ENCODE results near the gene NOCT.
"Not testable (repeated sequence)": the region's sequence is repeated elsewhere in the genome, so short reads cannot be mapped to it uniquely, and the experiment has no call there.

NOCT gene

DNA sequence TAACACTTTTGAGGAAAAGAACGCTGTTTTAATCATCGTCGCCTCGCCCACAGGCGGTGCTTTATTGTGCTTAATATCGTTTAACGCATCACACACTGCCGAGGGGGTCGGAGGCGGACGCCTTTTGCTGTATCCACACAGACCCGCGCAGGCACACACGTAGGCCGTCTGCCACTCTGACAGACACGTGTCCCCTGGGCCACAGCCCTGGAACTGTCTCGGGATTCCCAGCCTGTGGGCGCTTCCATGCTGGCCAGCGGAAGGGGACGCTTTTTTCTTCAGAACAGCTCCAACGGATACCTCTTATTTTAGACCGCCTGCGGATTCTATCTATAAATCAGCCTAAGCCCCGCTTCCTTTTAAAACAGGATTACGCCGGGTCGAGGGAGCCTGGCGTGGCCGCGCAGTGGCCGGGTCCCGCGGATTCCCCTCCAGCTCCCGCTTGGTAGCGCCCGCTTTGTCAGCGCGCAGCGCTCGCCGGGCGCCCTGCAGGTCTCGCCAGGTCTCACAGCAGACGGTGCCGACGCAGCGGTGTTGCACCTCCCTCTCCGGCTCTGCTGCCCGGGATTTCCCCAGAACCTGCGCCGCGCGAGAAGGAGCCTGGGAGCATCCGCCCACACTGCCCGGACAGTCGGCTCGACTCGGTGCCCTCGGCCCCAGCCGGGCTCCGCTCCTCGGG is at the start of gene NOCT:
NOCT (plus strand) TSS at position 513 of the 679 bp plus-strand sequence. CDS start 201 bp downstream, outside the sequence.
- peak; percentile 78 to 86 for DNase-seq (ENCODE audit: low read depth in 1 of 2, low spot score in 1 of 2)

- DNase-seq (ENCODE audit: low read depth in 1 of 2, low spot score in 1 of 2) = no peak
These were observed 48.3 kb upstream of the NOCT start for GRCh38 chr4:138967313-138967712.

- no peak for DNase-seq (ENCODE audit: low read depth in 1 of 2, low spot score in 1 of 2)
These were observed 42.4 kb upstream of the NOCT start for GRCh38 chr4:138972956-138973801.

GRCh38 chr4:138975225-138975624 is 40.4 kb upstream of the NOCT start:
- DNase-seq (ENCODE audit: low read depth in 1 of 2, low spot score in 1 of 2) = no peak

- DNase-seq (ENCODE audit: low read depth in 1 of 2, low spot score in 1 of 2) = no peak
These were observed 39.1 kb upstream of the NOCT start for GRCh38 chr4:138976526-138976925.

- no peak for DNase-seq (ENCODE audit: low read depth in 1 of 2, low spot score in 1 of 2)
These were observed 38.1 kb upstream of the NOCT start for GRCh38 chr4:138977524-138977923.

GRCh38 chr4:138978028-138978585 is 37.5 kb upstream of the NOCT start:
- no peak for DNase-seq (ENCODE audit: low read depth in 1 of 2, low spot score in 1 of 2)

DNA sequence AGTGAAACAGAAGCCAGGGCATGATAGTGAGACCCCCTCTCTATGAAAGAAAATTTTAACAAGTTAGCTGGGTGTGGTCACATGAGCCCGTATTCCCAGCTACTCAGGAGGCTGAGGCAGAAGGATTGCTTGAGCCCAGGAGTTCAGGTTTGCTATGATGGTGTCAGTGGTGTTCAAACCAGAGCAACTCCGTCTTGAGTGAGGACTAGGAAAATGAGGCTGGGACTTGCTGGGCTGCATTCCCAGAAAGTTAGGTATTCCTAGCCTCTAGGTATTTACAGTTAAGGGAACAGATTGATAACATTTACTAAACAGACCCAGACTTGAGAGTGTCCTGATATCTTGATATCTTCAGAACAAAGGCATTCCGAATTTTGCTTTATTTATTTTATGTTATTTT is 37.0 kb upstream of the NOCT start:
- DNase-seq (ENCODE audit: low read depth in 1 of 2, low spot score in 1 of 2) = no peak

DNA sequence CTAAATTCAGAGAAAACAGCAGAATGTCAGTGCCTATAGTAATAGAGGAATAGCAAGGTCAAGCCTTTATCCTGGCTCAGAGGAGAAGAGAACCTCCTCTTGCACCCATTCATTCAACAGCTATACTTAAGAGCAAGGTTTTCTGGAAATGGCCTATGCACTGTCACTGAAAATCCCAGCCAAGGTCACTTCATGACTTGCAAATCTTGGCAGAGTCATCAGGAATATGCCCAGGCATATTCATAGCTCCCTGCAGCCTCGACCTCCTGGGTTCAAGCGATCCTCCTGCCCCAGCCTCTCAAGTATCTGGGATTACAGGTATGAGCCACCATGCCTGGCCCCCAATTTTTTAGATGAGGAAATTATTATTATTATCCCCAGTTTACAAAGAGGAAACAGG is 35.8 kb upstream of the NOCT start:
- DNase-seq (ENCODE audit: low read depth in 1 of 2, low spot score in 1 of 2) = no peak

- DNase-seq (ENCODE audit: low read depth in 1 of 2, low spot score in 1 of 2) = no peak
These were observed 33.6 kb upstream of the NOCT start for GRCh38 chr4:138981930-138982390.

DNA sequence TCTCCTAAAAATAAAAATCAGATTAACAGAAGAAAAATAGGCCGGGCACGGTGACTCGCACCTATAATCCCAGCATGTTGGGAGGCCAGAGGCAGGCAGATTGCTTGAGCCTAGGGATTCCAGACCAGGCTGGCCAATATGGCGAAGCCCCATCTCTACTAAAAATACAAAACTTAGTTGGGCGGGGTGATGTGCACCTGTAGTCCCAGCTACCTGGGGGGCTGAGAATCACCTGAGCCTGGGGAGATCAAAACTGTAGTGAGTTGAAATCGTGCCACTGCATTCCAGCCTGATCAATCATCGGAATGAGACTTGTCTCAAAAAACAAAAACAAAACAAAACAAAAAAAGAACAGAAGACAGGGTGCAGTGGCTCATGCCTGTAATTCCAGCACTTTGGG is 32.8 kb upstream of the NOCT start:
- no peak for DNase-seq (ENCODE audit: low read depth in 1 of 2, low spot score in 1 of 2)

DNA sequence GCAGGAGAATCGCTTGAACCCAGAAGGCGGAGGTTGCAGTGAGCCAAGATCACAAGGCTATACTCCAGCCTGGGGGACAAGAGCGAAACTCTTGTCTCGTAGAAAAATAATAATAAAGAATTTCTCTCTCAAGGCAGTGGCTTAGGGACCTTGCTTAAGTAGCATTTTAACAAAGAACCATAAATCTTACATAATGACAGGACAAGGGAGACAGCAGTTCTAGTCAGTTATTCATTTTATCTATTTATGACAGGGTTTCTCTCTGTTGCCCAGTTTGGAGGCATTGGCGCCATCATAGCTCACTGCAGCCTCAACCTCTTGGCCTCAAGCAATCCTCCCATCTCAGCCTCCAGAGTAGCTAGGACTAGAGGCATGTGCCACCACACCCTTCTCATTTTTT is 31.9 kb upstream of the NOCT start:
- DNase-seq (ENCODE audit: low read depth in 1 of 2, low spot score in 1 of 2) = no peak

GRCh38 chr4:138984647-138985046 is 30.9 kb upstream of the NOCT start:
- no peak for DNase-seq (ENCODE audit: low read depth in 1 of 2, low spot score in 1 of 2)

- no peak for DNase-seq (ENCODE audit: low read depth in 1 of 2, low spot score in 1 of 2)
These were observed 22.9 kb upstream of the NOCT start for GRCh38 chr4:138992676-138993075.

- DNase-seq (ENCODE audit: low read depth in 1 of 2, low spot score in 1 of 2) = no peak
These were observed 19.5 kb upstream of the NOCT start for GRCh38 chr4:138996090-138996489.

DNA sequence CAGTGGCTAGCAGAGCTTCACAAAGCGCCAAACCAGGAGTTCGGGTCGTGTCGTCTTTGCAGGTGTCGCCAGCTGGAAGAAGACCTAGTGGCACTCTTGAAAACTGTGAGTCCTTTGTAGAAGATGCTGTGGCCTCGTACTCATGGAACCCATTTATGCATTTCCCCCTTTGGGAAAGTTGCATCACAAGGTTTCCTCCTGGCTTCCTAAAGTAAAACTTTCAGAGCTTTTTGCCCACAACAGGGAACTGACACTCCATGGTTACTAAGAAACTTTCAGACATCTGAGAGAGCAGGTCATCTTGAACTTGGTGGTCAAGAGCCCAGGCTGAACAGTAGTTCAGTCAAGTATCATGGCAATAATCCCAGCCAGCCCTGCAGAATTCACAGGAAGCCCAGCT is 15.9 kb upstream of the NOCT start:
- DNase-seq (ENCODE audit: low read depth in 1 of 2, low spot score in 1 of 2) = no peak

- not testable (repeated sequence) for DNase-seq (ENCODE audit: low read depth in 1 of 2, low spot score in 1 of 2)
These were observed 15.4 kb upstream of the NOCT start for GRCh38 chr4:139000134-139000533.

DNA sequence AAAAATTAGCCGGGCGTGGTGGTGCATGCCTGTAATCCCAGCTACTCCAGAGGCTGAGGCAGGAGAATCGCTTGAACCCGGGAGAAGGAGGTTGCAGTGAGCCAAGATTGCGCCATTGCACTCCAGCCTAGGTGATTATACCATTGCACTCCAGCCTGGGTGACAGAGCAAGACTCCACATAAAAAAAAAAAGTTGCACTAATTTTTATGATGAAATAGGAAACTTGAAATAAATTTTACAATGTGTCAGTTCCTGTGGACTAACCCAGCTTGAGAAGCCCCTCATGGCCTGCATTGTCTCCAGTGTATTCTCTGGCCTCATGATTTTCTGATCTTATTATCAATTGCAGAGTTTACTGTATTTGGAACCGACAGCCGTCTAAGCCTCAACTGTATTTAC is 14.2 kb upstream of the NOCT start:
- DNase-seq (ENCODE audit: low read depth in 1 of 2, low spot score in 1 of 2) = not testable (repeated sequence)

DNA sequence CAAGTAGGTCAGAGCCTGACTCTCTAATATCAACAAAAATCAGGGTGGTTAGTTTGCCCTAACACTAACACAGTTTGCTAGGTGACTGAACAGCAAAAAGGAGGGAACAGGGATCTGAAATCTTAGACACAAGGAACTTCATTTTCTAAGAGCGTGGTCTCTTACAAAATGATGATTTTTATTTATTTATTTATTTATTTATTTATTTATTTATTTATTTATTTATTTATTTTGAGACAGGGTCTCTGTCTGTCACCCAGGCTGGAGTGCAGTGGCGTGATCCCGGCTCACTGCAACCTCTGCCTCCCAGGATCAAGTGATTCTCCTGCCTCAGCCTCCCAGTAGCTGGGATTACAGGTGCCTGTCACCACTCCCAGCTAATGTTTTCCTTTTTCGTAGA is 11.9 kb upstream of the NOCT start:
- DNase-seq (ENCODE audit: low read depth in 1 of 2, low spot score in 1 of 2) = not testable (repeated sequence)

- DNase-seq (ENCODE audit: low read depth in 1 of 2, low spot score in 1 of 2) = no peak
These were observed 9.8 kb upstream of the NOCT start for GRCh38 chr4:139005774-139006173.

DNA sequence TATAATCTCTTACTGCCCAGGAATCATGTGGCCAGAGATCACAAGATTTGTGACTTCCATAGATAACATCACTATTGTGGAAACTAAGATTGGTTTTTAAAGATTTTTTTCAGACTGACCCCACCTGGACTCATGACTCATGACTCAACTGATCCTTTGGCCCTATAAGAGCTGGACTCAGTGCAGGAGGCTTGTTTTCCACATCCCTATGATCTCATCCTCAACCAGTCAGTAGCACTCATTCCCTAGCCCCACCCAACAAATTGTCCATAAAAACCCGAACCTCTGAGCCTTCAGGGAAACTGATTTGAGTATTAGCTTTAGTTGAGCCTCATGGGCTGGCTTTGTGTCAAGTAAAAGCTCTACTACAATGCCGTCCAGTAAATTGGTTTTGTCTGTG is 7.9 kb upstream of the NOCT start:
- DNase-seq (ENCODE audit: low read depth in 1 of 2, low spot score in 1 of 2) = no peak

- not testable (repeated sequence) for DNase-seq (ENCODE audit: low read depth in 1 of 2, low spot score in 1 of 2)
These were observed 7.3 kb upstream of the NOCT start for GRCh38 chr4:139008278-139008677.

Measured in stimulated activated CD4-positive, alpha-beta T cell treated with anti-CD3 and anti-CD28 coated beads, Interleukin-15, amount 100 ng/mL, for 1 hour (primary cell).